ENCODE data around the gene SENP7.

- TF ChIP-seq ZNF274 (IDR thresholded peaks at IDR 0.05; ENCODE audit: low read depth, low read length) (no peak), YY1 (IDR thresholded peaks at IDR 0.05; ENCODE audit: insufficient read depth, insufficient read length) (no peak)
These were observed 28.0 kb downstream of the SENP7 start for GRCh38 chr3:101484805-101485620.
